PC-9 (cell line): ENCODE data around the gene LLCFC1. TPM values are rescaled to one million over a fixed set of nuclear protein-coding genes. Genes with fewer than 3 reads are reported as not detected.

Source experiments
- BruUV-seq: library from RNA; stranded (reverse); fragments of 400-500 nt; replicated peaks from 2 replicates; lab custom pipeline; 2021; lab: Mats Ljungman, UMichigan
- CTCF ChIA-PET: fragments of 300-600 bp; sonication (Branson Sonifier 250); formaldehyde crosslinking; loops from one replicate; lab custom pipeline; 2022; ENCODE audit warnings: antibody characterized with exemption; lab: Charles Lee
- POLR2A ChIA-PET: fragments of 300-600 bp; sonication (Branson Sonifier 250); formaldehyde crosslinking; loops from one replicate; lab custom pipeline; 2022; ENCODE audit warnings: antibody characterized with exemption; ENCODE audit not compliant: unreplicated experiment; lab: Charles Lee
- DNase-seq, 2 experiments: peaks; one replicate each; pipeline versions ENCODE4 v3.0.0 to v3.0.0-alpha.2; 2015 to 2022; ENCODE audit warnings: mixed read lengths in 1 of 2
- H2AFZ ChIP-seq: fragments of 200-600 bp; sonication (generic); 2 replicates; pipeline ENCODE4 v1.8.1; 2017; ENCODE audit warnings: antibody characterized with exemption
- H3F3A ChIP-seq: fragments of 200-600 bp; sonication (generic); 2 replicates; pipeline ENCODE4 v1.8.1; 2017; ENCODE audit warnings: antibody characterized with exemption, mild to moderate bottlenecking, low read depth; ENCODE audit not compliant: insufficient read depth
- H3K27ac ChIP-seq: fragments of 200-600 bp; sonication (generic); 2 replicates; pipeline ENCODE4 v1.6.1; 2016; ENCODE audit warnings: mixed run types
- H3K27me3 ChIP-seq: fragments of 200-600 bp; sonication (generic); 2 replicates; pipeline ENCODE4 v1.6.1; 2016; ENCODE audit warnings: low read depth, mixed run types; ENCODE audit not compliant: insufficient read depth
- H3K36me3 ChIP-seq: fragments of 200-600 bp; sonication (generic); 2 replicates; pipeline ENCODE4 v1.6.1; 2016; ENCODE audit warnings: low read depth, mixed run types
- H3K4me1 ChIP-seq: fragments of 200-600 bp; sonication (generic); replicated peaks from 2 replicates; pipeline ENCODE4 v1.6.1; 2016; ENCODE audit warnings: mixed run types; ENCODE audit not compliant: insufficient read depth
- H3K4me2 ChIP-seq: fragments of 200-600 bp; sonication (generic); 2 replicates; pipeline ENCODE4 v1.6.1; 2017; ENCODE audit warnings: mixed run types
- H3K4me3 ChIP-seq: fragments of 200-600 bp; sonication (generic); 2 replicates; pipeline ENCODE4 v1.6.1; 2016; ENCODE audit warnings: mixed run types
- H3K79me2 ChIP-seq: fragments of 200-600 bp; sonication (generic); 2 replicates; pipeline ENCODE4 v1.6.1; 2017; ENCODE audit warnings: low read depth, mixed run types
- H3K9me2 ChIP-seq: fragments of 200-600 bp; sonication (generic); 2 replicates; pipeline ENCODE4 v1.8.1; 2017; ENCODE audit warnings: mild to moderate bottlenecking; ENCODE audit not compliant: insufficient read depth
- H3K9me3 ChIP-seq: fragments of 200-600 bp; sonication (generic); 2 replicates; pipeline ENCODE4 v1.8.1; 2016; ENCODE audit warnings: low read depth; ENCODE audit not compliant: insufficient read depth
- H4K20me1 ChIP-seq: fragments of 200-600 bp; sonication (generic); 2 replicates; pipeline ENCODE4 v1.8.1; 2017; ENCODE audit not compliant: insufficient read depth
- EZH2 ChIP-seq: fragments of 200-600 bp; sonication (generic); IDR thresholded peaks from 2 replicates; pipeline ENCODE4 v1.8.0; 2017; ENCODE audit warnings: antibody characterized with exemption, low read depth
- intact Hi-C: fragments of 100-400 bp; cut with micrococcal nuclease; formaldehyde crosslinking; loops from one replicate; pipeline ENCODE4 v1.10.0; 2022; ENCODE audit not compliant: unreplicated experiment
- total RNA-seq: library from RNA; stranded (reverse); gene quantifications from 2 replicates; pipeline ENCODE4 v1.2.3, GENCODE V29; 2021
- TF ChIP-seq, protein P1 (sequence below): fragments of 200-600 bp; sonication (generic); conservative IDR thresholded peaks from 2 replicates; pipeline ENCODE4 v1.6.1; 2017; ENCODE audit warnings: mixed run types, antibody characterized with exemption, mild to moderate bottlenecking, moderate library complexity

Gene LLCFC1
- total RNA-seq, 1 experiment from 2014 or later, result not detected

DNA sequence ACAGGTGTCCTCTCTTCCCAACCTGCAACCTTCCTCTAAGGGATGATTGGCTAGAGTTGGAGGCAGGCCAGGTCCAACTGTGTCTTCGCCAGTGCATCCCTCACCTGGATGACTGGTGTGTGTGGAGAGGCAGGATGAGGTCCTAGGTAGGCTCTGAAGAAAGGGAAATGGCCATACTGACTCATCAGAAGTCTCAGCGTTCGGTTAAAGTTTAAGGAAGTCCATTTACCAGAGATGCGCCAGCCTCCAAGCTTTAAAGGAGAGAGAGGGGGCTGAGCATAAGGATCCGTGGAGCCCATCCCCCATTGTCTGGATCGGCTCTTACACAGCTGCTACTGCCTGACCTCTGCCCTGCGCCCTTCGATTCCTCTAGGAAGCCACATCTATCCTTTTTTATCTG lies 18.4 kb downstream of the LLCFC1 start:
- Histone ChIP-seq H3K9me3 (0 out of 2 replicates have a peak, but pooled peaks cover 5% of the 10 kb centered on the region), H3K4me2 (peak overlapping the region; percentile 75), H3K27me3 (0 out of 2 replicates have a peak, but pooled peaks cover 5% of the 10 kb centered on the region), H3F3A (peaks cover 30% of the 10 kb centered on the region; the same call in 1 of the 2 replicates), H4K20me1 (no peaks in the 10 kb centered on the region), H3K79me2 (no peaks in the 10 kb centered on the region), H3K27ac (peak overlapping the region; percentile 68), H3K4me3 (peak overlapping the region; percentile 30; the same call in 1 of the 2 replicates), H2AFZ (no peak overlapping the region), H3K36me3 (no peaks in the 10 kb centered on the region), H3K9me2 (no peaks in the 10 kb centered on the region), H3K4me1 (peaks cover 31% of the 10 kb centered on the region)
- ChIA-PET POLR2A (no interaction called here), CTCF (interaction anchor here (0.6 kb wide), 1 partner anchor 580 kb away, joined by 3 read pairs; no protein-coding TSS in a partner anchor)
- TF ChIP-seq, protein P1, sequence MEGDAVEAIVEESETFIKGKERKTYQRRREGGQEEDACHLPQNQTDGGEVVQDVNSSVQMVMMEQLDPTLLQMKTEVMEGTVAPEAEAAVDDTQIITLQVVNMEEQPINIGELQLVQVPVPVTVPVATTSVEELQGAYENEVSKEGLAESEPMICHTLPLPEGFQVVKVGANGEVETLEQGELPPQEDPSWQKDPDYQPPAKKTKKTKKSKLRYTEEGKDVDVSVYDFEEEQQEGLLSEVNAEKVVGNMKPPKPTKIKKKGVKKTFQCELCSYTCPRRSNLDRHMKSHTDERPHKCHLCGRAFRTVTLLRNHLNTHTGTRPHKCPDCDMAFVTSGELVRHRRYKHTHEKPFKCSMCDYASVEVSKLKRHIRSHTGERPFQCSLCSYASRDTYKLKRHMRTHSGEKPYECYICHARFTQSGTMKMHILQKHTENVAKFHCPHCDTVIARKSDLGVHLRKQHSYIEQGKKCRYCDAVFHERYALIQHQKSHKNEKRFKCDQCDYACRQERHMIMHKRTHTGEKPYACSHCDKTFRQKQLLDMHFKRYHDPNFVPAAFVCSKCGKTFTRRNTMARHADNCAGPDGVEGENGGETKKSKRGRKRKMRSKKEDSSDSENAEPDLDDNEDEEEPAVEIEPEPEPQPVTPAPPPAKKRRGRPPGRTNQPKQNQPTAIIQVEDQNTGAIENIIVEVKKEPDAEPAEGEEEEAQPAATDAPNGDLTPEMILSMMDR, result no peak
- TF ChIP-seq EZH2, result no peak
- intact Hi-C loops, result loop anchor here (1.0 to 5.0 kb wide), 5 partner anchors 45 to 635 kb away; partner anchors contain the start of gene EPHB6
- peak; percentile 26 to 59 for DNase-seq
- no TSS peak for BruUV-seq

DNA sequence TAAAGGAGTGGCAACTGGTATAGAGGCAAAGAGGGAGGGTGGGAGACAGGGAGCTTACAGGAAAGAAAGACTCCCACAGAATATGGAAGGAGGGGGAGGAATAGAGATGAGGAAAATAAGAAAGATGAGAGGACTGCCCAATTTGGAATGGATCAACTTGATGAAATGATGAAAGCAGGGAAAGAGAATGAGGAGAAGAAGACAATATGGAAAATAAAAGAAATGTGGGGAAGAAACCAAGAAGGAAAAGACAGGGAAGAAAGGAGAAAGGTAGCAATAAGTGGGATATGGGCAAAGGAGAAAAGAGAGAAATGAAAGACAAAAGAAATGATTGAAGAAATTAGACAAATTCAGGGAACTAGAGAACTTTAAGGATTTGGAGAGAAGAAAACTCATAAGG lies 19.9 kb downstream of the LLCFC1 start:
- Histone ChIP-seq H3K36me3 (no peaks in the 10 kb centered on the region), H3K4me3 (no peak overlapping the region), H3K4me1 (peaks cover 31% of the 10 kb centered on the region), H3K9me3 (0 out of 2 replicates have a peak, but pooled peaks cover 5% of the 10 kb centered on the region), H2AFZ (no peak overlapping the region), H4K20me1 (no peaks in the 10 kb centered on the region), H3K4me2 (no peak overlapping the region), H3K9me2 (no peaks in the 10 kb centered on the region), H3K27ac (no peak overlapping the region), H3F3A (peaks cover 30% of the 10 kb centered on the region; the same call in 1 of the 2 replicates), H3K27me3 (no peaks in the 10 kb centered on the region), H3K79me2 (no peaks in the 10 kb centered on the region)
- DNase-seq, result no peak
- intact Hi-C loops, result loop anchor here (5.0 kb wide), 1 partner anchor 637 kb away; no protein-coding TSS in a partner anchor
- ChIA-PET POLR2A (no interaction called here), CTCF (no interaction called here)
- no TSS peak for BruUV-seq
- TF ChIP-seq EZH2, result no peak
- TF ChIP-seq, protein P1, result no peak

DNA sequence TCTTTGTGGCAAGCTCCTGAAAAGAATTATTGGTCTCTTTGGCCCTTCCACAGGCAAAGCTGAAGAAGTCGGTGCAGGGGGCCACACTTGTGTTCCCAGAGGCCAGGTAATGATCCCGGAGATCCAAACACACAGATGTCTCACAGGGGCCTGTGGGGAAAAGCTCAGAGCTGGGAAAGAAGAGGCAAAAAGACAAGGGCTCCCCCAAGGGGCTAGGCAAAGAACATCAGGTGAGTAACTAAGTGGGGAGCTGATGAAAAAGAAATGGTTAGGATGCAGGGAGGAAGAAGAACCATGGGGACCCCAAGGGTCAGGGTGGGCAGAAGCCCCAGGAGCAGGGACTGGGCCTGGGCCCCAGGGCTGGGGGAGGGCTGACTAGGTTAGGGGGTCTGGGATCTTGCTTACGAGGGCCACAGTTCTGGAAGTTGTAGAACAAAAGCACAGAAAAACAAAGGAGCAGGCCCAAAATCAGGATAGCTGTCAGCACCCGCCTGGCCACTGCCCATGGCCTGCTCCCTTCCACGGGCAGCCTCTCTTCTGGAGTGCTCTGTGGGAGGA lies 21.8 kb downstream of the LLCFC1 start:
- no TSS peak for BruUV-seq
- intact Hi-C loops, result loop anchor here (1.0 kb wide), 1 partner anchor 107 kb away; no protein-coding TSS in a partner anchor

More for the DNA sequence above, 21.8 kb downstream of the LLCFC1 start:
- CTCF ChIA-PET, result interaction anchor here (0.6 to 1.4 kb wide), 8 partner anchors 48 to 520 kb away, joined by 3 to 14 read pairs (median 4); no protein-coding TSS in a partner anchor
- Histone ChIP-seq H3K4me1 (peaks cover 26% of the 10 kb centered on the region), H2AFZ (no peak overlapping the region), H3K9me3 (no peaks in the 10 kb centered on the region), H3K36me3 (no peaks in the 10 kb centered on the region), H3K79me2 (no peaks in the 10 kb centered on the region), H4K20me1 (no peaks in the 10 kb centered on the region), H3F3A (peaks cover 27% of the 10 kb centered on the region; the same call in 1 of the 2 replicates), H3K27me3 (no peaks in the 10 kb centered on the region), H3K4me3 (no peak overlapping the region), H3K4me2 (no peak overlapping the region), H3K9me2 (no peaks in the 10 kb centered on the region), H3K27ac (no peak overlapping the region)
- DNase-seq, result no peak
- POLR2A ChIA-PET, result no interaction called here
- TF ChIP-seq EZH2, result no peak
- TF ChIP-seq, protein P1, result peak; percentile 60
